Activated CD4-positive, alpha-beta T cell treated with anti-CD3 and anti-CD28 coated beads, Interleukin-2, amount 10 ng/mL, durations not matched to agents 7 days and 5 days (primary cell): ENCODE data around the gene DCX. TPM values are rescaled to one million over a fixed set of nuclear protein-coding genes. Genes with fewer than 3 reads are reported as not detected.

Source experiments
- CTCF ChIA-PET: fragments of 350-600 bp; sonication (Branson Sonifier 250); formaldehyde crosslinking; loops from one replicate; lab custom pipeline; 2021; ENCODE audit warnings: antibody characterized with exemption; lab: Charles Lee
- POLR2A ChIA-PET: fragments of 350-600 bp; sonication (Branson Sonifier 250); formaldehyde crosslinking; loops from one replicate; lab custom pipeline; 2021; ENCODE audit warnings: antibody characterized with exemption; lab: Charles Lee
- DNase-seq: peaks from one replicate; pipeline ENCODE4 v3.0.0-alpha.2; 2020
- H3K27ac Mint-ChIP-seq: one replicate; pipeline ENCODE4 v1.8.0; 2021; ENCODE audit warnings: mild to moderate bottlenecking, moderate library complexity, mixed read lengths
- H3K27me3 Mint-ChIP-seq: one replicate; pipeline ENCODE4 v1.8.0; 2021; ENCODE audit warnings: mixed read lengths
- H3K36me3 Mint-ChIP-seq: one replicate; pipeline ENCODE4 v1.8.0; 2021; ENCODE audit warnings: low read depth, mixed read lengths
- H3K4me1 Mint-ChIP-seq: one replicate; pipeline ENCODE4 v1.8.0; 2021; ENCODE audit warnings: mixed read lengths
- H3K4me3 Mint-ChIP-seq: one replicate; pipeline ENCODE4 v1.8.0; 2021; ENCODE audit warnings: mild to moderate bottlenecking, moderate library complexity, mixed read lengths
- H3K9me3 Mint-ChIP-seq: one replicate; pipeline ENCODE4 v1.8.0; 2021; ENCODE audit warnings: mixed read lengths
- total RNA-seq, 2 experiments: library from RNA; stranded (reverse); gene quantifications; one replicate each; pipeline ENCODE4 v1.2.3, GENCODE V29; 2021

DCX gene
- total RNA-seq, 2 experiments from 2014 or later, result not detected

GRCh38 chrX:111336141-111336540, 75.9 kb downstream of the DCX start:
- Mint-ChIP-seq H3K27ac (no peak overlapping the region), H3K9me3 (no peaks in the 10 kb centered on the region), H3K36me3 (no peaks in the 10 kb centered on the region), H3K27me3 (no peaks in the 10 kb centered on the region), H3K4me1 (no peaks in the 10 kb centered on the region), H3K4me3 (no peak overlapping the region)
- DNase-seq, result no peak
- POLR2A ChIA-PET, result no interaction called here
- CTCF ChIA-PET, result no interaction called here

- CTCF ChIA-PET, result no interaction called here
- Mint-ChIP-seq H3K27ac (no peak overlapping the region), H3K4me3 (no peak overlapping the region), H3K27me3 (no peaks in the 10 kb centered on the region), H3K9me3 (peaks cover 2% of the 10 kb centered on the region), H3K4me1 (no peaks in the 10 kb centered on the region), H3K36me3 (no peaks in the 10 kb centered on the region)
- POLR2A ChIA-PET, result no interaction called here
- no peak for DNase-seq
Measured at GRCh38 chrX:111329370-111329769, 82.6 kb downstream of the DCX start.

- POLR2A ChIA-PET, result no interaction called here
- peaks cover 2% of the 10 kb centered on the region for H3K9me3 Mint-ChIP-seq
- H3K36me3 Mint-ChIP-seq, result no peaks in the 10 kb centered on the region
- CTCF ChIA-PET, result no interaction called here
- no peak overlapping the region for H3K4me3 Mint-ChIP-seq
- no peak overlapping the region for H3K27ac Mint-ChIP-seq
- no peaks in the 10 kb centered on the region for H3K27me3 Mint-ChIP-seq
- no peaks in the 10 kb centered on the region for H3K4me1 Mint-ChIP-seq
- no peak for DNase-seq
Measured at GRCh38 chrX:111328858-111329257, 83.1 kb downstream of the DCX start.

GRCh38 chrX:111322231-111322855, 89.6 kb downstream of the DCX start:
- POLR2A ChIA-PET, result no interaction called here
- DNase-seq, result no peak
- CTCF ChIA-PET, result no interaction called here
- Mint-ChIP-seq H3K4me1 (no peaks in the 10 kb centered on the region), H3K27me3 (no peaks in the 10 kb centered on the region), H3K36me3 (no peaks in the 10 kb centered on the region), H3K9me3 (no peaks in the 10 kb centered on the region), H3K27ac (no peak overlapping the region), H3K4me3 (no peak overlapping the region)

GRCh38 chrX:111319451-111319850, 92.5 kb downstream of the DCX start:
- POLR2A ChIA-PET, result interaction anchor here (0.6 kb wide), 1 partner anchor 267 kb away, joined by 3 read pairs; no protein-coding TSS in a partner anchor
- CTCF ChIA-PET, result no interaction called here
- Mint-ChIP-seq H3K36me3 (no peaks in the 10 kb centered on the region), H3K27me3 (no peaks in the 10 kb centered on the region), H3K4me3 (no peak overlapping the region), H3K4me1 (no peaks in the 10 kb centered on the region), H3K27ac (no peak overlapping the region), H3K9me3 (no peaks in the 10 kb centered on the region)
- no peak for DNase-seq

GRCh38 chrX:111318901-111319300, 93.1 kb downstream of the DCX start:
- no peak overlapping the region for H3K27ac Mint-ChIP-seq
- no peaks in the 10 kb centered on the region for H3K4me1 Mint-ChIP-seq
- H3K9me3 Mint-ChIP-seq, result no peaks in the 10 kb centered on the region
- H3K4me3 Mint-ChIP-seq, result no peak overlapping the region
- ChIA-PET CTCF (no interaction called here), POLR2A (no interaction called here)
- no peaks in the 10 kb centered on the region for H3K27me3 Mint-ChIP-seq
- DNase-seq, result no peak
- H3K36me3 Mint-ChIP-seq, result no peaks in the 10 kb centered on the region

GRCh38 chrX:111309083-111309482, 102.9 kb downstream of the DCX start:
- Mint-ChIP-seq H3K27me3 (no peaks in the 10 kb centered on the region), H3K4me3 (no peak overlapping the region), H3K27ac (no peak overlapping the region), H3K36me3 (no peaks in the 10 kb centered on the region), H3K4me1 (no peaks in the 10 kb centered on the region), H3K9me3 (no peaks in the 10 kb centered on the region)
- ChIA-PET POLR2A (no interaction called here), CTCF (no interaction called here)
- DNase-seq, result no peak

GRCh38 chrX:111308039-111308438, 104.0 kb downstream of the DCX start:
- no peaks in the 10 kb centered on the region for H3K4me1 Mint-ChIP-seq
- no peaks in the 10 kb centered on the region for H3K36me3 Mint-ChIP-seq
- ChIA-PET CTCF (no interaction called here), POLR2A (no interaction called here)
- DNase-seq, result no peak
- no peak overlapping the region for H3K4me3 Mint-ChIP-seq
- H3K9me3 Mint-ChIP-seq, result no peaks in the 10 kb centered on the region
- H3K27ac Mint-ChIP-seq, result no peak overlapping the region
- no peaks in the 10 kb centered on the region for H3K27me3 Mint-ChIP-seq

GRCh38 chrX:111302284-111302683, 109.7 kb downstream of the DCX start:
- Mint-ChIP-seq H3K4me3 (no peak overlapping the region), H3K4me1 (no peaks in the 10 kb centered on the region), H3K9me3 (no peaks in the 10 kb centered on the region), H3K36me3 (no peaks in the 10 kb centered on the region), H3K27ac (no peak overlapping the region), H3K27me3 (no peaks in the 10 kb centered on the region)
- ChIA-PET POLR2A (no interaction called here), CTCF (no interaction called here)
- no peak for DNase-seq

GRCh38 chrX:111288841-111289240, 123.2 kb downstream of the DCX start:
- H3K4me3 Mint-ChIP-seq, result no peak overlapping the region
- POLR2A ChIA-PET, result no interaction called here
- no peaks in the 10 kb centered on the region for H3K4me1 Mint-ChIP-seq
- no peaks in the 10 kb centered on the region for H3K36me3 Mint-ChIP-seq
- H3K9me3 Mint-ChIP-seq, result no peaks in the 10 kb centered on the region
- CTCF ChIA-PET, result no interaction called here
- H3K27me3 Mint-ChIP-seq, result no peaks in the 10 kb centered on the region
- no peak overlapping the region for H3K27ac Mint-ChIP-seq
- DNase-seq, result no peak

- Mint-ChIP-seq H3K36me3 (no peaks in the 10 kb centered on the region), H3K27me3 (no peaks in the 10 kb centered on the region), H3K4me1 (no peaks in the 10 kb centered on the region), H3K9me3 (no peaks in the 10 kb centered on the region), H3K27ac (no peak overlapping the region), H3K4me3 (no peak overlapping the region)
- CTCF ChIA-PET, result interaction anchor here (2.1 kb wide), 1 partner anchor 11 kb away, joined by 6 read pairs; no protein-coding TSS in a partner anchor
- DNase-seq, result no peak
- POLR2A ChIA-PET, result no interaction called here
Measured at GRCh38 chrX:111284631-111285293, 127.2 kb downstream of the DCX start.

- Mint-ChIP-seq H3K27me3 (no peaks in the 10 kb centered on the region), H3K36me3 (no peaks in the 10 kb centered on the region), H3K27ac (no peak overlapping the region), H3K4me3 (no peak overlapping the region), H3K9me3 (no peaks in the 10 kb centered on the region), H3K4me1 (no peaks in the 10 kb centered on the region)
- CTCF ChIA-PET, result interaction anchor here (2.1 kb wide), 1 partner anchor 13 kb away, joined by 6 read pairs; no protein-coding TSS in a partner anchor
- DNase-seq, result no peak
- POLR2A ChIA-PET, result no interaction called here
Measured at GRCh38 chrX:111283446-111283845, 128.5 kb downstream of the DCX start.

GRCh38 chrX:111282991-111283390, 129.0 kb downstream of the DCX start:
- H3K27me3 Mint-ChIP-seq, result no peaks in the 10 kb centered on the region
- no peaks in the 10 kb centered on the region for H3K4me1 Mint-ChIP-seq
- H3K27ac Mint-ChIP-seq, result no peak overlapping the region
- no peaks in the 10 kb centered on the region for H3K9me3 Mint-ChIP-seq
- ChIA-PET POLR2A (no interaction called here), CTCF (no interaction called here)
- H3K36me3 Mint-ChIP-seq, result no peaks in the 10 kb centered on the region
- no peak for DNase-seq
- H3K4me3 Mint-ChIP-seq, result no peak overlapping the region

- H3K4me1 Mint-ChIP-seq, result no peaks in the 10 kb centered on the region
- H3K9me3 Mint-ChIP-seq, result no peaks in the 10 kb centered on the region
- no peak overlapping the region for H3K4me3 Mint-ChIP-seq
- DNase-seq, result no peak
- ChIA-PET POLR2A (no interaction called here), CTCF (no interaction called here)
- no peaks in the 10 kb centered on the region for H3K27me3 Mint-ChIP-seq
- no peak overlapping the region for H3K27ac Mint-ChIP-seq
- no peaks in the 10 kb centered on the region for H3K36me3 Mint-ChIP-seq
Measured at GRCh38 chrX:111282139-111282538, 129.9 kb downstream of the DCX start.
